Measurements from ENCODE around the gene NADK2. TPM values are rescaled to one million over a fixed set of nuclear protein-coding genes. Genes with fewer than 3 reads are reported as not detected.
A peak's percentile ranks its signal among the peaks of the same experiment; 100 is the strongest.

NADK2 gene
- total and polyA plus RNA-seq, 2 donors from 2014 or later, result 15.4 to 27.9 TPM

- H3K36me3 ChIP-seq (ENCODE audit: control insufficient read depth in 2 of 3, insufficient read depth in 3 of 3, low read length in 3 of 3), result peaks cover 0 to 4% (median 2%) of the 10 kb centered on the region in 3 donors
- DNase-seq (peak in 1 of 5 donors; percentile 34), FAIRE-seq (no peak)
- intact Hi-C loops (cut with DNase I), result no loop called here
- no peaks in the 10 kb centered on the region for H3K4me1 ChIP-seq (ENCODE audit: control insufficient read depth in 2 of 3, insufficient read depth in 2 of 3, low read depth in 1 of 3, low read length in 3 of 3)
- H3K4me3 ChIP-seq (ENCODE audit: low read length in 3 of 3), result no peak overlapping the region
- H3K9ac ChIP-seq (ENCODE audit: low read length in 3 of 3), result no peak overlapping the region
- H3K9me3 ChIP-seq (ENCODE audit: control insufficient read depth in 2 of 3, insufficient read depth in 1 of 3, low read length in 3 of 3), result no peaks in the 10 kb centered on the region
- TF ChIP-seq, protein P1, sequence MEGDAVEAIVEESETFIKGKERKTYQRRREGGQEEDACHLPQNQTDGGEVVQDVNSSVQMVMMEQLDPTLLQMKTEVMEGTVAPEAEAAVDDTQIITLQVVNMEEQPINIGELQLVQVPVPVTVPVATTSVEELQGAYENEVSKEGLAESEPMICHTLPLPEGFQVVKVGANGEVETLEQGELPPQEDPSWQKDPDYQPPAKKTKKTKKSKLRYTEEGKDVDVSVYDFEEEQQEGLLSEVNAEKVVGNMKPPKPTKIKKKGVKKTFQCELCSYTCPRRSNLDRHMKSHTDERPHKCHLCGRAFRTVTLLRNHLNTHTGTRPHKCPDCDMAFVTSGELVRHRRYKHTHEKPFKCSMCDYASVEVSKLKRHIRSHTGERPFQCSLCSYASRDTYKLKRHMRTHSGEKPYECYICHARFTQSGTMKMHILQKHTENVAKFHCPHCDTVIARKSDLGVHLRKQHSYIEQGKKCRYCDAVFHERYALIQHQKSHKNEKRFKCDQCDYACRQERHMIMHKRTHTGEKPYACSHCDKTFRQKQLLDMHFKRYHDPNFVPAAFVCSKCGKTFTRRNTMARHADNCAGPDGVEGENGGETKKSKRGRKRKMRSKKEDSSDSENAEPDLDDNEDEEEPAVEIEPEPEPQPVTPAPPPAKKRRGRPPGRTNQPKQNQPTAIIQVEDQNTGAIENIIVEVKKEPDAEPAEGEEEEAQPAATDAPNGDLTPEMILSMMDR (IDR thresholded peaks at IDR 0.05; ENCODE audit: borderline replicate concordance, extremely low read depth, insufficient read depth), result no peak
- no peak overlapping the region for H3K27ac ChIP-seq (ENCODE audit: low read depth in 2 of 2, low read length in 2 of 2)
- no peaks in the 10 kb centered on the region for H3K27me3 ChIP-seq (ENCODE audit: control insufficient read depth, insufficient read depth, low read length)
These were observed 83.6 kb downstream of the NADK2 start for GRCh38 chr5:36158144-36158543.

- peaks cover 0 to 4% (median 2%) of the 10 kb centered on the region in 3 donors for H3K36me3 ChIP-seq (ENCODE audit: control insufficient read depth in 2 of 3, insufficient read depth in 3 of 3, low read length in 3 of 3)
- FAIRE-seq, result no peak
These were observed 85.1 kb downstream of the NADK2 start for GRCh38 chr5:36156619-36157018.

GRCh38 chr5:36156121-36156601 is 85.6 kb downstream of the NADK2 start:
- H3K27ac ChIP-seq (ENCODE audit: low read depth in 2 of 2, low read length in 2 of 2), result no peak overlapping the region
- TF ChIP-seq, protein P1 (IDR thresholded peaks at IDR 0.05; ENCODE audit: borderline replicate concordance, extremely low read depth, insufficient read depth), result no peak
- intact Hi-C loops (cut with DNase I), result no loop called here
- H3K9ac ChIP-seq (ENCODE audit: low read length in 3 of 3), result no peak overlapping the region
- no peak for FAIRE-seq
- H3K4me1 ChIP-seq (ENCODE audit: control insufficient read depth in 2 of 3, insufficient read depth in 2 of 3, low read depth in 1 of 3, low read length in 3 of 3), result peaks cover 0 to 4% (median 3%) of the 10 kb centered on the region in 3 donors
- H3K4me3 ChIP-seq (ENCODE audit: low read length in 3 of 3), result no peak overlapping the region
- no peaks in the 10 kb centered on the region for H3K27me3 ChIP-seq (ENCODE audit: control insufficient read depth, insufficient read depth, low read length)
- H3K36me3 ChIP-seq (ENCODE audit: control insufficient read depth in 2 of 3, insufficient read depth in 3 of 3, low read length in 3 of 3), result peaks cover 0 to 4% (median 2%) of the 10 kb centered on the region in 3 donors
- no peaks in the 10 kb centered on the region for H3K9me3 ChIP-seq (ENCODE audit: control insufficient read depth in 2 of 3, insufficient read depth in 1 of 3, low read length in 3 of 3)
- DNase-seq, result no peak

More at GRCh38 chr5:36156619-36157018, 85.1 kb downstream of the NADK2 start:
- TF ChIP-seq, protein P1 (IDR thresholded peaks at IDR 0.05; ENCODE audit: borderline replicate concordance, extremely low read depth, insufficient read depth), result no peak
- no peak overlapping the region for H3K4me3 ChIP-seq (ENCODE audit: low read length in 3 of 3)
- no peak overlapping the region for H3K9ac ChIP-seq (ENCODE audit: low read length in 3 of 3)
- H3K4me1 ChIP-seq (ENCODE audit: control insufficient read depth in 2 of 3, insufficient read depth in 2 of 3, low read depth in 1 of 3, low read length in 3 of 3), result peaks cover 0 to 4% (median 3%) of the 10 kb centered on the region in 3 donors
- intact Hi-C loops (cut with DNase I), result no loop called here
- H3K9me3 ChIP-seq (ENCODE audit: control insufficient read depth in 2 of 3, insufficient read depth in 1 of 3, low read length in 3 of 3), result no peaks in the 10 kb centered on the region
- DNase-seq, result peak in 1 of 5 donors; percentile 4
- H3K27me3 ChIP-seq (ENCODE audit: control insufficient read depth, insufficient read depth, low read length), result no peaks in the 10 kb centered on the region
- H3K27ac ChIP-seq (ENCODE audit: low read depth in 2 of 2, low read length in 2 of 2), result no peak overlapping the region

DNA sequence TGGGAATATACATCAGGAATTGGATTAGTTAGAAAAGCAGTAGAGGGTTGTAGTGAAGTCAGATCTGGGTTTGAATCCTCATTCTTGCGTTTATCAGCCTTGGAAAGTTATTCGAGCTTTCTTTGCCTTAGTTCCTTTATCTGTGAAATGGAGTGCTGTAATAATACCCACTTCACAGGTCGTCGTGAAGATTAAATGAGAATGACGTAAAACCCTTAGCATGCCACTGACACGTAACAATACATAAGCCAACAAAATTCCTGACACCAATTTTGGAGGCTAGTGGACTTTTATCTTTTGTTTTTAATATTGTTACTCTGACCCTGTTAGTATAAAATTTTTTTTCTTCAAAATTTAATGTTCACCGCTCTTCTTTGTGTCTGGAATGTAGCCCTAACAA is 86.4 kb downstream of the NADK2 start:
- Histone ChIP-seq H3K27ac (ENCODE audit: low read depth in 2 of 2, low read length in 2 of 2) (no peak overlapping the region), H3K9me3 (ENCODE audit: control insufficient read depth in 2 of 3, insufficient read depth in 1 of 3, low read length in 3 of 3) (no peaks in the 10 kb centered on the region), H3K9ac (ENCODE audit: low read length in 3 of 3) (no peak overlapping the region), H3K4me3 (ENCODE audit: low read length in 3 of 3) (no peak overlapping the region), H3K27me3 (ENCODE audit: control insufficient read depth, insufficient read depth, low read length) (no peaks in the 10 kb centered on the region), H3K4me1 (ENCODE audit: control insufficient read depth in 2 of 3, insufficient read depth in 2 of 3, low read depth in 1 of 3, low read length in 3 of 3) (peaks cover 2 to 7% (median 7%) of the 10 kb centered on the region in 3 donors), H3K36me3 (ENCODE audit: control insufficient read depth in 2 of 3, insufficient read depth in 3 of 3, low read length in 3 of 3) (peaks cover 0 to 4% (median 2%) of the 10 kb centered on the region in 3 donors)
- DNase-seq, result no peak
- intact Hi-C loops (cut with DNase I), result no loop called here
- TF ChIP-seq, protein P1 (IDR thresholded peaks at IDR 0.05; ENCODE audit: borderline replicate concordance, extremely low read depth, insufficient read depth), result no peak
- no peak for FAIRE-seq
